Esophagus squamous epithelium (tissue), 5 donors: ENCODE results near the gene VRK1. TPM values are rescaled to one million over a fixed set of nuclear protein-coding genes. Genes with fewer than 3 reads are reported as not detected.

ENCODE experiments used
- DNase-seq: peaks from one replicate; lab custom pipeline; 2025; lab: John Stamatoyannopoulos, UW
- H3K27ac ChIP-seq, 4 donors: fragments of 200-600 bp; sonication (generic); one replicate each; pipeline ENCODE4 v1.5.1; 2016 to 2019; ENCODE audit warnings: mild to moderate bottlenecking in 1 of 4
- H3K27me3 ChIP-seq, 4 donors: fragments of 200-600 bp; sonication (generic); 1 replicate in 3 of 4; 2 replicates in 1 of 4; pipeline versions ENCODE4 v1.5.1 to v1.6.0; 2017 to 2021; ENCODE audit warnings: antibody characterized with exemption in 1 of 4
- H3K36me3 ChIP-seq, 3 donors: fragments of 200-600 bp; sonication (generic); one replicate each; pipeline ENCODE4 v1.5.1; 2016 to 2019
- H3K4me1 ChIP-seq, 3 donors: fragments of 200-600 bp; sonication (generic); one replicate each; pipeline ENCODE4 v1.5.1; 2017 to 2019
- H3K4me3 ChIP-seq, 4 donors: fragments of 200-600 bp; sonication (generic); 1 replicate in 3 of 4; 2 replicates in 1 of 4; pipeline ENCODE4 v1.5.1; 2016 to 2019; ENCODE audit warnings: mild to moderate bottlenecking in 2 of 4, moderate library complexity in 1 of 4
- H3K9me3 ChIP-seq, 3 donors: fragments of 200-600 bp; sonication (generic); one replicate each; pipeline ENCODE4 v1.5.1; 2016 to 2019
- CTCF ChIP-seq, 6 experiments: fragments of 450-650 bp in 4 of 6; fragments of 200-600 bp in 2 of 6; sonication (generic) in 2 of 6; IDR thresholded peaks; one replicate each; pipeline ENCODE4 v1.5.1; 2016 to 2019; ENCODE audit warnings: antibody characterized with exemption in 6 of 6, mild to moderate bottlenecking in 4 of 6, moderate library complexity in 4 of 6
- POLR2A ChIP-seq, 4 donors: fragments of 450-650 bp; IDR thresholded peaks; one replicate each; pipeline ENCODE4 v1.6.1; 2017; ENCODE audit warnings: antibody characterized with exemption in 4 of 4, mild to moderate bottlenecking in 4 of 4, moderate library complexity in 3 of 4
- WGBS, 2 donors: methylation state at CpG; one replicate each; pipeline ENCODE4 v1.1.5; 2018; 5-methylcytosine and 5-hydroxymethylcytosine counted together
- intact Hi-C: fragments of 100-400 bp; cut with DNase I; formaldehyde crosslinking; loops from one replicate; pipeline ENCODE4 v1.15.0; 2022
- total RNA-seq, 4 donors: library from RNA; depleted of rRNA; stranded (reverse); fragments of >200 nt; gene quantifications; one replicate each; pipeline ENCODE4 v1.1.0, GENCODE V29; 2016
- donor health status: DM: yes; HTN: yes; CAD: no.

Gene VRK1
- total RNA-seq, 4 donors from 2014 or later: 14.4 to 32.6 (median 25.3) TPM

GRCh38 chr14:96802963-96803362 lies 5.8 kb downstream of the VRK1 start:
- WGBS, 2 donors: 95 to 97% methylated on average over 3 to 5 of the region's 5 CpGs
- TF ChIP-seq POLR2A (IDR thresholded peaks at IDR 0.05) (no peak), CTCF (IDR thresholded peaks at IDR 0.05) (no peak)
- no peak for DNase-seq
- Histone ChIP-seq H3K27ac (no peak overlapping the region), H3K4me3 (no peak overlapping the region), H3K4me1 (peaks cover 5 to 9% (median 7%) of the 10 kb centered on the region in 3 donors), H3K27me3 (no peaks in the 10 kb centered on the region), H3K36me3 (no peaks in the 10 kb centered on the region), H3K9me3 (no peaks in the 10 kb centered on the region)
- intact Hi-C loops: no loop called here

- intact Hi-C loops: no loop called here
- no peaks in the 10 kb centered on the region for H3K9me3 ChIP-seq
- no peaks in the 10 kb centered on the region for H3K27me3 ChIP-seq
- H3K27ac ChIP-seq: no peak overlapping the region
- DNase-seq: no peak
- no peak overlapping the region for H3K4me3 ChIP-seq
- TF ChIP-seq POLR2A (IDR thresholded peaks at IDR 0.05) (no peak), CTCF (IDR thresholded peaks at IDR 0.05) (no peak)
- no peaks in the 10 kb centered on the region for H3K4me1 ChIP-seq
- no peaks in the 10 kb centered on the region for H3K36me3 ChIP-seq
- 65 to 79% methylated on average over 2 of the region's 2 CpGs for WGBS, 2 donors
Observed at GRCh38 chr14:96803958-96804357, 6.8 kb downstream of the VRK1 start.

- no peak for DNase-seq
- Histone ChIP-seq H3K27me3 (no peaks in the 10 kb centered on the region), H3K27ac (no peak overlapping the region), H3K9me3 (no peaks in the 10 kb centered on the region), H3K4me1 (no peaks in the 10 kb centered on the region), H3K36me3 (no peaks in the 10 kb centered on the region), H3K4me3 (no peak overlapping the region)
- intact Hi-C loops: no loop called here
- 79 to 86% methylated on average over 5 of the region's 5 CpGs for WGBS, 2 donors
- TF ChIP-seq POLR2A (IDR thresholded peaks at IDR 0.05) (no peak), CTCF (IDR thresholded peaks at IDR 0.05) (no peak)
Observed at GRCh38 chr14:96804895-96805294, 7.7 kb downstream of the VRK1 start.

- H3K36me3 ChIP-seq: no peaks in the 10 kb centered on the region
- DNase-seq: no peak
- no peak for TF ChIP-seq POLR2A (IDR thresholded peaks at IDR 0.05)
- no peak for TF ChIP-seq CTCF (IDR thresholded peaks at IDR 0.05)
- no peaks in the 10 kb centered on the region for H3K27me3 ChIP-seq
- H3K4me1 ChIP-seq: no peaks in the 10 kb centered on the region
- intact Hi-C loops: no loop called here
- WGBS, 2 donors: 46% methylated on average over 4 of the region's 4 CpGs
- no peak overlapping the region for H3K27ac ChIP-seq
- H3K4me3 ChIP-seq: no peak overlapping the region
- no peaks in the 10 kb centered on the region for H3K9me3 ChIP-seq
Observed at GRCh38 chr14:96805956-96806355, 8.8 kb downstream of the VRK1 start.

- Histone ChIP-seq H3K4me1 (no peaks in the 10 kb centered on the region), H3K36me3 (no peaks in the 10 kb centered on the region), H3K27ac (no peak overlapping the region), H3K27me3 (no peaks in the 10 kb centered on the region), H3K4me3 (no peak overlapping the region), H3K9me3 (no peaks in the 10 kb centered on the region)
- intact Hi-C loops: no loop called here
- WGBS, 2 donors: 75 to 78% methylated on average over 3 of the region's 3 CpGs
- TF ChIP-seq CTCF (IDR thresholded peaks at IDR 0.05) (no peak), POLR2A (IDR thresholded peaks at IDR 0.05) (no peak)
- no peak for DNase-seq
Observed at GRCh38 chr14:96806836-96807235, 9.7 kb downstream of the VRK1 start.
